ENCODE measurements around the gene PSKH1. TPM values are rescaled to one million over a fixed set of nuclear protein-coding genes. Genes with fewer than 3 reads are reported as not detected.
"Not testable (repeated sequence)": the region's sequence is repeated elsewhere in the genome, so short reads cannot be mapped to it uniquely, and the experiment has no call there.

The PSKH1 gene
- polyA plus RNA-seq, 1 donor (not counting 4 experiments of a cell fraction or from before 2014, with no cell fraction given), result 10.7 TPM

DNA sequence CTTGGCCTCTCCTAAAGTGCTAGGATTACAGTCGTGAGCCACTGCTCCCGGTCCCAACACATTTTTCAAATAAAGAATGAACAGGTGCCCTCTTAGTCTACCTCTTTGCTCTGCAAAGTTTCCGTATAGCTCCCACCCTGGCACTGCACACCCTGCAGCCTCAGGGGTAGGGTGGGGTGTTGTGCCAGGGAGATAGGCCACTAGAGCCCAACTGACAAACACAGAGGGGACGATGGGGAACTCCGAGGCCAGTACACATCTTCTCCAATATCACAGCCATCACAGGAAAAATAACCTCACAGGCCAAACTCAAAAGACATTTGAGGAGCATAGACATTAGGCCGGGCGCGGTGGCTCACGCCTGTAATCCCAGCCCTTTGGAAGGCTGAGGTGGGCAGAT is 78.1 kb downstream of the PSKH1 start:
- Histone ChIP-seq H3K36me3 (ENCODE audit: control insufficient read depth in 2 of 2, extremely low read depth in 1 of 2, insufficient read depth in 2 of 2, low read length in 2 of 2) (no peaks in the 10 kb centered on the region), H3K9me3 (ENCODE audit: control insufficient read depth, low read depth, low read length) (no peaks in the 10 kb centered on the region), H3K27me3 (ENCODE audit: control insufficient read depth, extremely low read depth, insufficient read depth, low read length) (no peaks in the 10 kb centered on the region), H2AFZ (ENCODE audit: control insufficient read depth, low read length) (no peak overlapping the region), H3K4me3 (ENCODE audit: control insufficient read depth in 2 of 3, extremely low read depth in 1 of 3, insufficient read depth in 2 of 3, low read depth in 1 of 3, low read length in 3 of 3) (no peak overlapping the region), H3K4me1 (ENCODE audit: control insufficient read depth, extremely low read depth, insufficient read depth, low read length) (peaks cover 19% of the 10 kb centered on the region), H3K4me2 (ENCODE audit: control insufficient read depth, extremely low read depth, insufficient read depth, low read depth, low read length) (no peak overlapping the region), H4K20me1 (ENCODE audit: control insufficient read depth, extremely low read depth, insufficient read depth, low read length) (no peaks in the 10 kb centered on the region), H3K27ac (ENCODE audit: control insufficient read depth, insufficient read depth, low read length) (no peak overlapping the region), H3K9me1 (ENCODE audit: control insufficient read depth, extremely low read depth, insufficient read depth, low read length) (no peaks in the 10 kb centered on the region), H3K9ac (ENCODE audit: control insufficient read depth, extremely low read depth, insufficient read depth, low read length) (no peak overlapping the region), H3K79me2 (ENCODE audit: control insufficient read depth, insufficient read depth, low read length) (peaks cover 18% of the 10 kb centered on the region)
- TF ChIP-seq EZH2 (IDR thresholded peaks at IDR 0.05; ENCODE audit: low read length), result no peak
- TF ChIP-seq CTCF (optimal IDR thresholded peaks at IDR 0.05 in 1 of 3, IDR thresholded peaks at IDR 0.05 in 1 of 3, conservative IDR thresholded peaks at IDR 0.05 in 1 of 3; ENCODE audit: extremely low read depth in 1 of 3, insufficient read depth in 2 of 3, low read length in 3 of 3), result no peak
- FAIRE-seq (no peak), DNase-seq (ENCODE audit: low read depth, low spot score) (no peak)
- dilution Hi-C loops (cut with MboI; ENCODE audit: extremely low pct_ligation_motif_present, low sequenced_read_pairs), result no loop called here

GRCh38 chr16:67972285-67972684 is 79.2 kb downstream of the PSKH1 start:
- H3K4me3 ChIP-seq (ENCODE audit: control insufficient read depth in 2 of 3, extremely low read depth in 1 of 3, insufficient read depth in 2 of 3, low read depth in 1 of 3, low read length in 3 of 3); H3K27me3 ChIP-seq (ENCODE audit: control insufficient read depth, extremely low read depth, insufficient read depth, low read length); H3K79me2 ChIP-seq (ENCODE audit: control insufficient read depth, insufficient read depth, low read length); H4K20me1 ChIP-seq (ENCODE audit: control insufficient read depth, extremely low read depth, insufficient read depth, low read length); dilution Hi-C loops (cut with MboI; ENCODE audit: extremely low pct_ligation_motif_present, low sequenced_read_pairs); H3K27ac ChIP-seq (ENCODE audit: control insufficient read depth, insufficient read depth, low read length); H3K9ac ChIP-seq (ENCODE audit: control insufficient read depth, extremely low read depth, insufficient read depth, low read length); H3K36me3 ChIP-seq (ENCODE audit: control insufficient read depth in 2 of 2, extremely low read depth in 1 of 2, insufficient read depth in 2 of 2, low read length in 2 of 2); H2AFZ ChIP-seq (ENCODE audit: control insufficient read depth, low read length); DNase-seq (ENCODE audit: low read depth, low spot score); H3K4me2 ChIP-seq (ENCODE audit: control insufficient read depth, extremely low read depth, insufficient read depth, low read depth, low read length); FAIRE-seq; H3K9me1 ChIP-seq (ENCODE audit: control insufficient read depth, extremely low read depth, insufficient read depth, low read length); H3K9me3 ChIP-seq (ENCODE audit: control insufficient read depth, low read depth, low read length); H3K4me1 ChIP-seq (ENCODE audit: control insufficient read depth, extremely low read depth, insufficient read depth, low read length): not testable (repeated sequence)

DNA sequence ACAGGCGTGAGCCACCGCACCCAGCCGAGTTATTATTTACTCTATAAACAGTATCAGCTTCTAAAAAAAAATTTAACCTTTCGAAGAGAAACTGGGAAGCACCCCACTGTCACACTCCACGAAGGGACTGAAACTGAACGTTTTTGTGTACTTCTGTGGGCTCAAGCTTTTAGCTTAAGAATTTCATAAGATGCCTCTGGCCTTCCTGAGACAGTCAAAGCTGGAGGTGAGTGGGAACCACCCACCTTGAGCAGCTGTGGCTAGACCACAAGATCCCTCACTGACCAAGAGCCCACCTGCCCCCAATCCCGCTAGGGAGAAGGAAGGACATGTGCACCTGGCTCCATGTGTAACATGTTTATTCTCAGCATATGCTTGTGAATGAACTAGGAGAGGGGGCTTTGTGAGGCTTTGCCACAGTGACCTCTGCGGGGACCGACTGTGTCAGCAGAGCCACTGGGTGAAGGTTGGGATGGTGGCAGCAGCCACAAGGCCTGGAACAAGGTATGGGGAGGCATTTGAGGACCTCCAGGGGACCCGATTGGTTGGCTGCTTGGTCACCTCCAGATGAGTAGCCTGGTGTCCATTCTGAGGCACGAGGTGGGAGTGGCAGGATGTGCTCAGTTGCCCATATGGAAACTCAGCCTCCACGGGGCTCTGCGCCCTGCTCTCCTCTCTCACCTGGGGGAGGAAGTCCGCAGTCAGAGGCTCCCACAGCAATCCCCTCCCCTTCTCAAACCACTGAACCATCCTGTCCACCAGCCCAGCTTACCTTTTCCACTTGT is 82.5 kb downstream of the PSKH1 start:
- Histone ChIP-seq H3K4me3 (ENCODE audit: control insufficient read depth in 2 of 3, extremely low read depth in 1 of 3, insufficient read depth in 2 of 3, low read depth in 1 of 3, low read length in 3 of 3) (no peak overlapping the region), H3K9me3 (ENCODE audit: control insufficient read depth, low read depth, low read length) (no peaks in the 10 kb centered on the region), H3K79me2 (ENCODE audit: control insufficient read depth, insufficient read depth, low read length) (no peaks in the 10 kb centered on the region), H2AFZ (ENCODE audit: control insufficient read depth, low read length) (no peak overlapping the region), H3K9me1 (ENCODE audit: control insufficient read depth, extremely low read depth, insufficient read depth, low read length) (no peaks in the 10 kb centered on the region), H3K4me1 (ENCODE audit: control insufficient read depth, extremely low read depth, insufficient read depth, low read length) (no peaks in the 10 kb centered on the region), H4K20me1 (ENCODE audit: control insufficient read depth, extremely low read depth, insufficient read depth, low read length) (peaks cover 2% of the 10 kb centered on the region), H3K9ac (ENCODE audit: control insufficient read depth, extremely low read depth, insufficient read depth, low read length) (no peak overlapping the region), H3K36me3 (ENCODE audit: control insufficient read depth in 2 of 2, extremely low read depth in 1 of 2, insufficient read depth in 2 of 2, low read length in 2 of 2) (no peaks in the 10 kb centered on the region), H3K27me3 (ENCODE audit: control insufficient read depth, extremely low read depth, insufficient read depth, low read length) (peaks cover 17% of the 10 kb centered on the region), H3K4me2 (ENCODE audit: control insufficient read depth, extremely low read depth, insufficient read depth, low read depth, low read length) (no peak overlapping the region), H3K27ac (ENCODE audit: control insufficient read depth, insufficient read depth, low read length) (no peak overlapping the region)
- no peak for FAIRE-seq
- dilution Hi-C loops (cut with MboI; ENCODE audit: extremely low pct_ligation_motif_present, low sequenced_read_pairs), result no loop called here
- DNase-seq (ENCODE audit: low read depth, low spot score), result no peak
- TF ChIP-seq CTCF (optimal IDR thresholded peaks at IDR 0.05 in 1 of 3, IDR thresholded peaks at IDR 0.05 in 1 of 3, conservative IDR thresholded peaks at IDR 0.05 in 1 of 3; ENCODE audit: extremely low read depth in 1 of 3, insufficient read depth in 2 of 3, low read length in 3 of 3), result no peak
- TF ChIP-seq EZH2 (IDR thresholded peaks at IDR 0.05; ENCODE audit: low read length), result no peak

Data from keratinocyte (primary cell).